HEK293T (cell line): ENCODE data around the gene SLC37A1.
"Not testable (repeated sequence)": the region's sequence is repeated elsewhere in the genome, so short reads cannot be mapped to it uniquely, and the experiment has no call there.

ENCODE experiments used
- CTCF ChIA-PET: fragments of 350-600 bp; formaldehyde crosslinking; extraction: SDS; loops from one replicate; lab custom pipeline; 2021; ENCODE audit warnings: antibody characterized with exemption, inconsistent platforms; lab: Yijun Ruan, JAX
- POLR2A ChIA-PET: fragments of 350-600 bp; formaldehyde crosslinking; extraction: SDS; loops from one replicate; lab custom pipeline; 2020; ENCODE audit warnings: antibody characterized with exemption, inconsistent platforms; lab: Yijun Ruan, JAX
- DNase-seq: peaks from one replicate; pipeline ENCODE4 v3.0.0; 2012; ENCODE audit warnings: mixed read lengths; ENCODE audit errors: extremely low spot score
- ARNT ChIP-seq: fragments of 450-650 bp; IDR thresholded peaks from 2 replicates; pipeline ENCODE4 v1.6.1; 2017; ENCODE audit warnings: mild to moderate bottlenecking
- BHLHE40 ChIP-seq: fragments of 450-650 bp; IDR thresholded peaks from 2 replicates; pipeline ENCODE4 v1.6.1; 2016; ENCODE audit warnings: mild to moderate bottlenecking, moderate library complexity, borderline replicate concordance
- CTBP1 ChIP-seq: fragments of 450-650 bp; IDR thresholded peaks from 2 replicates; pipeline ENCODE4 v1.6.1; 2016; ENCODE audit warnings: borderline replicate concordance
- ELF4 ChIP-seq: fragments of 450-650 bp; IDR thresholded peaks from 2 replicates; pipeline ENCODE4 v1.6.1; 2017; ENCODE audit warnings: antibody characterized with exemption
- FOXA1 ChIP-seq: fragments of 450-650 bp; IDR thresholded peaks from 2 replicates; pipeline ENCODE4 v1.6.1; 2016; ENCODE audit warnings: mild to moderate bottlenecking
- FOXK2 ChIP-seq: fragments of 450-650 bp; IDR thresholded peaks from 2 replicates; pipeline ENCODE4 v1.6.1; 2016; ENCODE audit warnings: mild to moderate bottlenecking
- FOXM1 ChIP-seq: fragments of 450-650 bp; IDR thresholded peaks from 2 replicates; pipeline ENCODE4 v1.6.1; 2017; ENCODE audit warnings: mild to moderate bottlenecking, borderline replicate concordance
- HDGF ChIP-seq: fragments of 450-650 bp; IDR thresholded peaks from 2 replicates; pipeline ENCODE4 v1.6.1; 2017; ENCODE audit warnings: antibody characterized with exemption, borderline replicate concordance
- L3MBTL2 ChIP-seq: fragments of 450-650 bp; conservative IDR thresholded peaks from 2 replicates; pipeline ENCODE4 v1.6.1; 2016; ENCODE audit warnings: mild to moderate bottlenecking
- LEF1 ChIP-seq: fragments of 450-650 bp; IDR thresholded peaks from 2 replicates; pipeline ENCODE4 v1.6.1; 2017; ENCODE audit warnings: mild to moderate bottlenecking, borderline replicate concordance
- NFRKB ChIP-seq: fragments of 450-650 bp; IDR thresholded peaks from 2 replicates; pipeline ENCODE4 v1.6.1; 2016; ENCODE audit warnings: mild to moderate bottlenecking, moderate library complexity
- PKNOX1 ChIP-seq: fragments of 450-650 bp; IDR thresholded peaks from 2 replicates; pipeline ENCODE4 v1.6.1; 2016
- SP1 ChIP-seq: fragments of 450-650 bp; IDR thresholded peaks from 2 replicates; pipeline ENCODE4 v1.6.1; 2017
- SUZ12 ChIP-seq: fragments of 450-650 bp; IDR thresholded peaks from 2 replicates; pipeline ENCODE4 v1.6.1; 2016; ENCODE audit warnings: mild to moderate bottlenecking
- TARDBP ChIP-seq: fragments of 450-650 bp; IDR thresholded peaks from 2 replicates; pipeline ENCODE4 v1.6.1; 2016
- ZNF384 ChIP-seq: fragments of 450-650 bp; IDR thresholded peaks from 2 replicates; pipeline ENCODE4 v1.6.1; 2016

Gene SLC37A1

GRCh38 chr21:42467140-42467983, 46.3 kb upstream of the SLC37A1 start:
- TF ChIP-seq FOXK2 (no peak), ELF4 (no peak)
- CTCF ChIA-PET: interaction anchor here (0.6 to 1.6 kb wide), 8 partner anchors 20 to 360 kb away, joined by 3 to 5 read pairs (median 3); no protein-coding TSS in a partner anchor
- POLR2A ChIA-PET: no interaction called here
- DNase-seq: peak; percentile 43

- ChIA-PET POLR2A (no interaction called here), CTCF (interaction anchor here (1.6 kb wide), 1 partner anchor 114 kb away, joined by 4 read pairs; no protein-coding TSS in a partner anchor)
- peak; percentile 77 for TF ChIP-seq PKNOX1
- TF ChIP-seq FOXK2: no peak
- no peak for DNase-seq
Observed at GRCh38 chr21:42468491-42469131, 45.0 kb upstream of the SLC37A1 start.

- DNase-seq: no peak
- CTCF ChIA-PET: no interaction called here
- POLR2A ChIA-PET: no interaction called here
- no peak for TF ChIP-seq PKNOX1
- TF ChIP-seq ELF4: no peak
- no peak for TF ChIP-seq TARDBP
- TF ChIP-seq ARNT: no peak
- no peak for TF ChIP-seq L3MBTL2
- no peak for TF ChIP-seq FOXM1
- no peak for TF ChIP-seq SUZ12
- no peak for TF ChIP-seq HDGF
- TF ChIP-seq SP1: no peak
Observed at GRCh38 chr21:42469272-42469671, 44.4 kb upstream of the SLC37A1 start.

GRCh38 chr21:42469726-42470125, 43.9 kb upstream of the SLC37A1 start:
- DNase-seq, POLR2A ChIA-PET, CTCF ChIA-PET: not testable (repeated sequence)

GRCh38 chr21:42471206-42471605, 42.4 kb upstream of the SLC37A1 start:
- DNase-seq: no peak
- ChIA-PET POLR2A (no interaction called here), CTCF (no interaction called here)
- TF ChIP-seq FOXA1: no peak
- TF ChIP-seq HDGF: no peak
- no peak for TF ChIP-seq FOXK2

GRCh38 chr21:42471716-42472330, 41.8 kb upstream of the SLC37A1 start:
- CTCF ChIA-PET: no interaction called here
- DNase-seq: no peak
- POLR2A ChIA-PET: no interaction called here
- TF ChIP-seq FOXA1: no peak
- no peak for TF ChIP-seq LEF1
- TF ChIP-seq CTBP1: no peak
- TF ChIP-seq PKNOX1: no peak
- no peak for TF ChIP-seq ARNT
- no peak for TF ChIP-seq NFRKB
- TF ChIP-seq SUZ12: no peak
- no peak for TF ChIP-seq FOXK2
- TF ChIP-seq L3MBTL2: no peak
- no peak for TF ChIP-seq BHLHE40
- no peak for TF ChIP-seq SP1
- no peak for TF ChIP-seq FOXM1
- TF ChIP-seq TARDBP: no peak
- no peak for TF ChIP-seq HDGF
- TF ChIP-seq ZNF384: no peak
- no peak for TF ChIP-seq ELF4

GRCh38 chr21:42472521-42472920, 41.1 kb upstream of the SLC37A1 start:
- DNase-seq: no peak
- ChIA-PET CTCF (interaction anchor here (0.6 kb wide), 1 partner anchor 221 kb away, joined by 3 read pairs; no protein-coding TSS in a partner anchor), POLR2A (no interaction called here)
- TF ChIP-seq TARDBP (no peak), FOXM1 (no peak), L3MBTL2 (no peak), CTBP1 (no peak), ELF4 (no peak), ZNF384 (no peak), BHLHE40 (no peak), SUZ12 (no peak), ARNT (no peak), FOXK2 (no peak), FOXA1 (no peak), NFRKB (no peak), LEF1 (no peak), HDGF (no peak), PKNOX1 (no peak), SP1 (no peak)
